Fibroblast of lung (primary cell): ENCODE data around the gene UBL5.
"Not testable (repeated sequence)": the region's sequence is repeated elsewhere in the genome, so short reads cannot be mapped to it uniquely, and the experiment has no call there.

Source experiments
- EZH2 ChIP-seq: IDR thresholded peaks from 2 replicates; pipeline ENCODE4 v1.5.1; 2012; ENCODE audit warnings: low read length, control low read depth, mild to moderate bottlenecking; ENCODE audit errors: missing control alignments
- TF ChIP-seq, protein P1 (sequence below), 2 donors: IDR thresholded peaks in 1 of 2; conservative IDR thresholded peaks in 1 of 2; 1 replicate in 1 of 2; 2 replicates in 1 of 2; pipeline ENCODE4 v1.5.1; 2011 to 2012; ENCODE audit warnings: low read length in 2 of 2, control low read depth in 1 of 2, inconsistent platforms in 1 of 2, low read depth in 1 of 2, mild to moderate bottlenecking in 1 of 2

DNA sequence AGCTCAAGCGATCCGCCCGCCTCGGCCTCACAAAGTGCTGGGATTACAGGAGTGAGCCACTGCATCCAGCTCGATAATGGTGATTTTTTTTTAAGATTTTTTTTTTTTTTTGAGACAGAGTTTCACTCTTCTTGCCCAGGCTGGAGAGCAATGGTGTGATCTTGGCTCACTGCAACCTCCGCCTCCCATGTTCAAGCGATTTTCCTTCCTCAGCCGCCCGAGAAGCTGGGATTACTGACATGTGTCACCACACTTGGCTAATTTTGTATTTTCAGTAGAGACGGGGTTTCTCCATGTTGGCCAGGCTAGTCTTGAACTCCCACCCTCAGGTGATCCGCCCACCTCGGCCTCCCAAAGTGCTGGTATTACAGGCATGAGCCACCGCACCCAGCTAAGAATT lies 39.1 kb upstream of the UBL5 start:
- TF ChIP-seq, protein P1, sequence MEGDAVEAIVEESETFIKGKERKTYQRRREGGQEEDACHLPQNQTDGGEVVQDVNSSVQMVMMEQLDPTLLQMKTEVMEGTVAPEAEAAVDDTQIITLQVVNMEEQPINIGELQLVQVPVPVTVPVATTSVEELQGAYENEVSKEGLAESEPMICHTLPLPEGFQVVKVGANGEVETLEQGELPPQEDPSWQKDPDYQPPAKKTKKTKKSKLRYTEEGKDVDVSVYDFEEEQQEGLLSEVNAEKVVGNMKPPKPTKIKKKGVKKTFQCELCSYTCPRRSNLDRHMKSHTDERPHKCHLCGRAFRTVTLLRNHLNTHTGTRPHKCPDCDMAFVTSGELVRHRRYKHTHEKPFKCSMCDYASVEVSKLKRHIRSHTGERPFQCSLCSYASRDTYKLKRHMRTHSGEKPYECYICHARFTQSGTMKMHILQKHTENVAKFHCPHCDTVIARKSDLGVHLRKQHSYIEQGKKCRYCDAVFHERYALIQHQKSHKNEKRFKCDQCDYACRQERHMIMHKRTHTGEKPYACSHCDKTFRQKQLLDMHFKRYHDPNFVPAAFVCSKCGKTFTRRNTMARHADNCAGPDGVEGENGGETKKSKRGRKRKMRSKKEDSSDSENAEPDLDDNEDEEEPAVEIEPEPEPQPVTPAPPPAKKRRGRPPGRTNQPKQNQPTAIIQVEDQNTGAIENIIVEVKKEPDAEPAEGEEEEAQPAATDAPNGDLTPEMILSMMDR (conservative IDR thresholded peaks at IDR 0.05 in 1 of 2, IDR thresholded peaks at IDR 0.05 in 1 of 2; ENCODE audit: low read depth in 1 of 2, low read length in 2 of 2): not testable (repeated sequence)
- TF ChIP-seq EZH2: not testable (repeated sequence)
